GM12878 (cell line): Measurements from ENCODE around the gene ATF6. TPM values are rescaled to one million over a fixed set of nuclear protein-coding genes. Genes with fewer than 3 reads are reported as not detected.

Experiments used
- ATAC-seq: fragments of 200-7000 bp; cut with Tn5 transposase; 3 replicates; pipeline ENCODE4 v1.9.1; 2020; ENCODE audit warnings: mild to moderate bottlenecking, moderate library complexity
- BruUV-seq: library from RNA; stranded (reverse); fragments of 400-500 nt; replicated peaks from 2 replicates; lab custom pipeline; 2021; lab: Mats Ljungman, UMichigan
- CTCF ChIA-PET: fragments of 300-600 bp; sonication (Branson Sonifier 250); formaldehyde crosslinking; extraction: SDS; loops from one replicate; lab custom pipeline; 2021; ENCODE audit warnings: inconsistent platforms; lab: Yijun Ruan, JAX
- POLR2A ChIA-PET: fragments of 350-600 bp; formaldehyde crosslinking; extraction: SDS; loops from one replicate; lab custom pipeline; 2021; ENCODE audit warnings: inconsistent platforms; lab: Charles Lee
- RAD21 ChIA-PET: fragments of 300-600 bp; sonication (Branson Sonifier 250); formaldehyde crosslinking; loops from one replicate; lab custom pipeline; 2023; ENCODE audit warnings: antibody characterized with exemption; ENCODE audit not compliant: unreplicated experiment; lab: Charles Lee
- SMC1A ChIA-PET: fragments of 300-600 bp; sonication (Branson Sonifier 250); formaldehyde crosslinking; loops from one replicate; lab custom pipeline; 2023; ENCODE audit not compliant: unreplicated experiment, uncharacterized antibody; lab: Charles Lee
- DNase-seq: peaks from one replicate; pipeline ENCODE4 v3.0.0-alpha.2; 2011; ENCODE audit warnings: low read depth, low spot score
- FAIRE-seq: peaks from 3 replicates; lab custom pipeline; 2011; peaks lifted over from hg19 to GRCh38; lab: Jason Lieb, UNC
- H2AFZ ChIP-seq: 2 replicates; pipeline ENCODE4 v1.6.0; 2011; ENCODE audit warnings: low read depth, low read length, control low read depth; ENCODE audit not compliant: control insufficient read depth
- H3K27ac ChIP-seq: 2 replicates; pipeline ENCODE4 v1.5.1; 2011; ENCODE audit warnings: control low read depth; ENCODE audit not compliant: control insufficient read depth, insufficient read depth
- H3K27me3 ChIP-seq, 2 experiments: replicated peaks in 1 of 2; 2 replicates each; pipeline versions ENCODE4 v1.6.0 to v1.6.1; 2011; ENCODE audit warnings: low read length in 1 of 2; ENCODE audit not compliant: control insufficient read depth in 2 of 2, insufficient read depth in 2 of 2
- H3K36me3 ChIP-seq, 2 experiments: 2 replicates each; pipeline ENCODE4 v1.5.1; 2011; ENCODE audit warnings: low read length in 1 of 2; ENCODE audit not compliant: control insufficient read depth in 2 of 2, insufficient read depth in 2 of 2
- H3K4me1 ChIP-seq: 2 replicates; pipeline ENCODE4 v1.6.1; 2011; ENCODE audit warnings: mild to moderate bottlenecking, low read length, moderate library complexity, mixed read lengths; ENCODE audit not compliant: control insufficient read depth, insufficient read depth
- H3K4me2 ChIP-seq: 2 replicates; pipeline ENCODE4 v1.6.0; 2011; ENCODE audit warnings: control low read depth; ENCODE audit not compliant: control insufficient read depth, insufficient read depth
- H3K4me3 ChIP-seq: fragments of 200-600 bp; sonication (generic); 2 replicates; pipeline ENCODE4 v1.5.1; 2016
- H3K79me2 ChIP-seq: 2 replicates; pipeline ENCODE4 v1.6.0; 2011; ENCODE audit warnings: low read length; ENCODE audit not compliant: control insufficient read depth, insufficient read depth
- H3K9ac ChIP-seq: 2 replicates; pipeline ENCODE4 v1.8.0; 2011; ENCODE audit warnings: low read length, control low read depth, mixed read lengths; ENCODE audit not compliant: control insufficient read depth, insufficient read depth
- H3K9me3 ChIP-seq: replicated peaks from 3 replicates; pipeline ENCODE4 v1.5.1; 2011; ENCODE audit warnings: mild to moderate bottlenecking, low read length; ENCODE audit not compliant: control insufficient read depth, insufficient read depth
- H4K20me1 ChIP-seq: 2 replicates; pipeline ENCODE4 v1.6.0; 2011; ENCODE audit not compliant: control insufficient read depth, insufficient read depth
- FOXK2 ChIP-seq: fragments of 450-650 bp; IDR thresholded peaks from 2 replicates; pipeline ENCODE4 v1.6.1; 2017; ENCODE audit warnings: mild to moderate bottlenecking, moderate library complexity
- HDAC2 ChIP-seq: fragments of 200-600 bp; sonication (generic); IDR thresholded peaks from 2 replicates; pipeline ENCODE4 v1.6.1; 2017
- IKZF2 ChIP-seq, 2 experiments: fragments of 450-650 bp; IDR thresholded peaks; 2 replicates each; pipeline ENCODE4 v1.6.1; 2017; ENCODE audit warnings: mild to moderate bottlenecking in 2 of 2, moderate library complexity in 2 of 2
- MEF2A ChIP-seq: IDR thresholded peaks from 2 replicates; pipeline ENCODE4 v1.6.1; 2011; ENCODE audit warnings: low read depth, mild to moderate bottlenecking, low read length, moderate library complexity; ENCODE audit not compliant: insufficient read depth
- MEF2B ChIP-seq: fragments of 450-650 bp; IDR thresholded peaks from 2 replicates; pipeline ENCODE4 v1.6.1; 2018; ENCODE audit warnings: mild to moderate bottlenecking, moderate library complexity; ENCODE audit not compliant: partially characterized antibody, poor library complexity, severe bottlenecking
- MTA3 ChIP-seq: IDR thresholded peaks from 2 replicates; pipeline ENCODE4 v1.6.1; 2012; ENCODE audit warnings: low read length, inconsistent platforms, borderline replicate concordance
- PAX5 ChIP-seq: IDR thresholded peaks from 2 replicates; pipeline ENCODE4 v1.6.1; 2011; ENCODE audit warnings: low read depth, low read length, borderline replicate concordance
- RB1 ChIP-seq: fragments of 450-650 bp; formaldehyde crosslinking; IDR thresholded peaks from 2 replicates; pipeline ENCODE4 v1.6.1; 2017; ENCODE audit warnings: mild to moderate bottlenecking, borderline replicate concordance
- RBBP5 ChIP-seq: fragments of 200-600 bp; sonication (generic); conservative IDR thresholded peaks from 2 replicates; pipeline ENCODE4 v1.6.1; 2016
- SMAD5 ChIP-seq: IDR thresholded peaks from 2 replicates; pipeline ENCODE4 v1.6.1; 2016; ENCODE audit warnings: antibody characterized with exemption, low read depth
- STAT3 ChIP-seq: IDR thresholded peaks from 2 replicates; pipeline ENCODE4 v1.6.1; 2011; ENCODE audit warnings: low read depth, low read length, improper control_type of control experiment
- WGBS: methylation state at CpG from one replicate; pipeline ENCODE4 v1.1.6; 2016; ENCODE audit warnings: low lambda C conversion rate; ENCODE audit not compliant: insufficient replicate concordance, insufficient coverage; ENCODE audit errors: missing lambda C conversion rate; 5-methylcytosine and 5-hydroxymethylcytosine counted together
- in situ Hi-C: fragments of 300-500 bp; cut with MboI; formaldehyde crosslinking; loops from 9 replicates; pipeline ENCODE4 v1.14.3; 2018; ENCODE audit warnings: mixed read lengths
- intact Hi-C: fragments of 100-400 bp; cut with micrococcal nuclease; formaldehyde crosslinking; loops from one replicate; pipeline ENCODE4 v1.14.2; 2022; ENCODE audit not compliant: unreplicated experiment
- polyA plus RNA-seq, 11 experiments: library from polyadenylated mRNA; depleted of rRNA in 4 of 11; unstranded in 6 of 11; stranded (reverse) in 5 of 11; fragments of >200 nt; fragmentation: Nextera tagmentation in 4 of 11; fragmentation: Illumina TruSeq in 1 of 11; extraction: Ambion mirVana in 4 of 11; extraction: Trizol in 1 of 11; gene quantifications; 1 replicate in 1 of 11; 2 replicates in 10 of 11; pipeline versions ENCODE4 v1.2.1 to v1.2.3, GENCODE V29; 2011 to 2016; ENCODE audit warnings: inconsistent platforms in 2 of 11, missing spikeins in 2 of 11, low read depth in 1 of 11
- total RNA-seq, 4 experiments: library from RNA; depleted of rRNA in 3 of 4; stranded (reverse); fragments of >200 nt in 3 of 4; fragmentation: Illumina TruSeq in 1 of 4; extraction: Trizol in 1 of 4; gene quantifications; 2 replicates each; pipeline versions ENCODE4 v1.2.1 to v1.2.3, GENCODE V29; 2013 to 2021
- TF ChIP-seq, protein P1 (sequence below): fragments of 450-650 bp; IDR thresholded peaks from 2 replicates; pipeline ENCODE4 v1.6.1; 2017; ENCODE audit warnings: mild to moderate bottlenecking, moderate library complexity
- TF ChIP-seq, protein P2 (sequence below): fragments of 450-650 bp; IDR thresholded peaks from 2 replicates; pipeline ENCODE4 v1.6.1; 2016; ENCODE audit warnings: mild to moderate bottlenecking
- TF ChIP-seq, protein P3 (sequence below), 3 experiments: IDR thresholded peaks in 2 of 3; conservative IDR thresholded peaks in 1 of 3; 2 replicates each; pipeline ENCODE4 v1.5.1; 2011; ENCODE audit warnings: low read depth in 3 of 3, low read length in 3 of 3, mild to moderate bottlenecking in 3 of 3, control low read depth in 2 of 3, moderate library complexity in 2 of 3, inconsistent platforms in 1 of 3, mixed read lengths in 1 of 3; ENCODE audit not compliant: control insufficient read depth in 2 of 3, insufficient read depth in 1 of 3; ENCODE audit errors: extremely low read depth in 1 of 3

ATF6 gene
- total and polyA plus RNA-seq, 10 of the 15 experiments (the other 5 are each of a cell fraction or from before 2014, with no cell fraction given): 7.8 to 24.3 (median 14.7) TPM

DNA sequence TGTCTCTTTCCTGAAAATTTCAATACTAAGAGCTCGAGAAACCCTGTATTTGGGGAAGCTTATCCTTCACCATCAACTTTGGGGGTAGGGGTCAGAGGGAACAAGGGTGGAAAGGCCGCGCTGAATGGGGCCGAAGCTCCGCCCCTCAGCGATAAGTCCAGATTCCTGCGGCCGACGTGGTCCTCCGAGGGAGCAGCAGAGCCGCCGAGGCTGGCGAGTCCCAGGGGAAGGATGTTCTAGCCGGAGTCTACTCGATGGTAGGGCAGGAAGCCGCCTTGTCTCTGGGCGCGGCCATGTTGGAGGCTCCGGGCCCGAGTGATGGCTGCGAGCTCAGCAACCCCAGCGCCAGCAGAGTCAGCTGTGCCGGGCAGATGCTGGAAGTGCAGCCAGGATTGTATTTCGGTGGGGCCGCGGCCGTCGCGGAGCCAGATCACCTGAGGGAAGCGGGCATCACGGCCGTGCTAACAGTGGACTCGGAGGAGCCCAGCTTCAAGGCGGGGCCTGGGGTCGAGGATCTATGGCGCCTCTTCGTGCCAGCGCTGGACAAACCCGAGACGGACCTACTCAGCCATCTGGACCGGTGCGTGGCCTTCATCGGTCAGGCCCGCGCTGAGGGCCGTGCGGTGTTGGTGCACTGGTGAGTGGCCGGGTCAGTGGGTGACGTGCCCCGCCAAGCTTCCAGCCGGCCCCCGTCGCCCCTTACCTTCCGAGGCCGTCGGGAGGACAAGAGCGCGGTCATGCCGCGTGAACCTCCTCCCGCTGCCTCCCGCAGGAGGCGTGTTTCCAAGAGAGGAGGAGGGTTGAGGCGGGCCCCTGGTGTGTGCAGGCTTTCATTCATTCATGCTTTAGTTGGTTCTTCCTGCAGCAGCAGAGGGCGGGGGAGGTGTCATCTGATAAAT lies 16.4 kb upstream of the ATF6 start, which contains the start of gene DUSP12:
Gene DUSP12, plus strand, starts transcription at position 278 of the 899 bp plus-strand sequence. Its CDS starts 16 bp downstream, at position 294.
- peak within 1 kb of the TSS; percentile 72 for H3K27ac ChIP-seq
- peaks cover 7% of the 10 kb centered on the region for H3K9me3 ChIP-seq
- RAD21 ChIA-PET: interaction anchor here (0.9 to 3.4 kb wide), 11 partner anchors 8 to 349 kb away, joined by 3 to 36 read pairs (median 5); partner anchors contain the start of gene FCRLA
- peaks cover 28% of the 10 kb centered on the region for H3K79me2 ChIP-seq
- peak within 1 kb of the TSS; percentile 82 for H3K4me2 ChIP-seq
- peaks cover 25% of the 10 kb centered on the region for H3K4me1 ChIP-seq
- TSS peak; percentile 57 for BruUV-seq
- in situ Hi-C loops: loop anchor here (10.0 kb wide), 2 partner anchors 265 to 555 kb away; partner anchors contain the start of gene ADAMTS4
- H2AFZ ChIP-seq: peak within 1 kb of the TSS; percentile 94
- no peaks in the 10 kb centered on the region for H3K27me3 ChIP-seq
- ATAC-seq (peak; percentile 97), FAIRE-seq (peak; percentile 95), DNase-seq (no peak)
- H3K9ac ChIP-seq: peak within 1 kb of the TSS; percentile 67
- intact Hi-C loops: loop anchor here (10.0 kb wide), 2 partner anchors 205 to 355 kb away; partner anchors contain the start of gene FCGR3A
- SMC1A ChIA-PET: interaction anchor here (1.0 to 3.0 kb wide), 9 partner anchors 8 to 287 kb away, joined by 3 to 22 read pairs (median 4); no protein-coding TSS in a partner anchor
- H4K20me1 ChIP-seq: no peaks in the 10 kb centered on the region
- 1% methylated on average over 65 of the region's 65 CpGs for WGBS
- peaks cover 3 to 19% of the 10 kb centered on the region in 2 experiments; a peak in 3 of 4 replicates for H3K36me3 ChIP-seq
- CTCF ChIA-PET: interaction anchor here (0.6 to 3.7 kb wide), 18 partner anchors 10 to 524 kb away, joined by 3 to 44 read pairs (median 4); partner anchors contain the start of genes ATF6 and TOMM40L
- POLR2A ChIA-PET: interaction anchor here (0.6 to 2.7 kb wide), 5 partner anchors 10 to 369 kb away, joined by 3 to 8 read pairs (median 4); no protein-coding TSS in a partner anchor
- H3K4me3 ChIP-seq: peak within 1 kb of the TSS; percentile 87
- TF ChIP-seq RB1: peak; percentile 24; the same call in 1 of the 2 replicates
- TF ChIP-seq STAT3: no peak
- TF ChIP-seq PAX5: 0 out of 2 replicates have a peak, but pooled peaks have one; percentile 39
- TF ChIP-seq FOXK2: no peak; the same call in 1 of the 2 replicates
- TF ChIP-seq MEF2A: peak; percentile 15; the same call in 1 of the 2 replicates
- TF ChIP-seq SMAD5: peak; percentile 62; the same call in 1 of the 2 replicates
- TF ChIP-seq IKZF2 (IDR thresholded peaks at IDR 0.05): 0 out of 4 replicates have a peak, but pooled peaks have one; percentile 25 to 54
- TF ChIP-seq MEF2B: peak; percentile 99
- TF ChIP-seq HDAC2: no peak
- TF ChIP-seq, protein P1, sequence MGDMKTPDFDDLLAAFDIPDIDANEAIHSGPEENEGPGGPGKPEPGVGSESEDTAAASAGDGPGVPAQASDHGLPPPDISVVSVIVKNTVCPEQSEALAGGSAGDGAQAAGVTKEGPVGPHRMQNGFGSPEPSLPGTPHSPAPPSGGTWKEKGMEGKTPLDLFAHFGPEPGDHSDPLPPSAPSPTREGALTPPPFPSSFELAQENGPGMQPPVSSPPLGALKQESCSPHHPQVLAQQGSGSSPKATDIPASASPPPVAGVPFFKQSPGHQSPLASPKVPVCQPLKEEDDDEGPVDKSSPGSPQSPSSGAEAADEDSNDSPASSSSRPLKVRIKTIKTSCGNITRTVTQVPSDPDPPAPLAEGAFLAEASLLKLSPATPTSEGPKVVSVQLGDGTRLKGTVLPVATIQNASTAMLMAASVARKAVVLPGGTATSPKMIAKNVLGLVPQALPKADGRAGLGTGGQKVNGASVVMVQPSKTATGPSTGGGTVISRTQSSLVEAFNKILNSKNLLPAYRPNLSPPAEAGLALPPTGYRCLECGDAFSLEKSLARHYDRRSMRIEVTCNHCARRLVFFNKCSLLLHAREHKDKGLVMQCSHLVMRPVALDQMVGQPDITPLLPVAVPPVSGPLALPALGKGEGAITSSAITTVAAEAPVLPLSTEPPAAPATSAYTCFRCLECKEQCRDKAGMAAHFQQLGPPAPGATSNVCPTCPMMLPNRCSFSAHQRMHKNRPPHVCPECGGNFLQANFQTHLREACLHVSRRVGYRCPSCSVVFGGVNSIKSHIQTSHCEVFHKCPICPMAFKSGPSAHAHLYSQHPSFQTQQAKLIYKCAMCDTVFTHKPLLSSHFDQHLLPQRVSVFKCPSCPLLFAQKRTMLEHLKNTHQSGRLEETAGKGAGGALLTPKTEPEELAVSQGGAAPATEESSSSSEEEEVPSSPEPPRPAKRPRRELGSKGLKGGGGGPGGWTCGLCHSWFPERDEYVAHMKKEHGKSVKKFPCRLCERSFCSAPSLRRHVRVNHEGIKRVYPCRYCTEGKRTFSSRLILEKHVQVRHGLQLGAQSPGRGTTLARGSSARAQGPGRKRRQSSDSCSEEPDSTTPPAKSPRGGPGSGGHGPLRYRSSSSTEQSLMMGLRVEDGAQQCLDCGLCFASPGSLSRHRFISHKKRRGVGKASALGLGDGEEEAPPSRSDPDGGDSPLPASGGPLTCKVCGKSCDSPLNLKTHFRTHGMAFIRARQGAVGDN: peak; percentile 21; the same call in 1 of the 2 replicates
- TF ChIP-seq, protein P2, sequence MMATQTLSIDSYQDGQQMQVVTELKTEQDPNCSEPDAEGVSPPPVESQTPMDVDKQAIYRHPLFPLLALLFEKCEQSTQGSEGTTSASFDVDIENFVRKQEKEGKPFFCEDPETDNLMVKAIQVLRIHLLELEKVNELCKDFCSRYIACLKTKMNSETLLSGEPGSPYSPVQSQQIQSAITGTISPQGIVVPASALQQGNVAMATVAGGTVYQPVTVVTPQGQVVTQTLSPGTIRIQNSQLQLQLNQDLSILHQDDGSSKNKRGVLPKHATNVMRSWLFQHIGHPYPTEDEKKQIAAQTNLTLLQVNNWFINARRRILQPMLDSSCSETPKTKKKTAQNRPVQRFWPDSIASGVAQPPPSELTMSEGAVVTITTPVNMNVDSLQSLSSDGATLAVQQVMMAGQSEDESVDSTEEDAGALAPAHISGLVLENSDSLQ: peak; percentile 89
- TF ChIP-seq, protein P3, sequence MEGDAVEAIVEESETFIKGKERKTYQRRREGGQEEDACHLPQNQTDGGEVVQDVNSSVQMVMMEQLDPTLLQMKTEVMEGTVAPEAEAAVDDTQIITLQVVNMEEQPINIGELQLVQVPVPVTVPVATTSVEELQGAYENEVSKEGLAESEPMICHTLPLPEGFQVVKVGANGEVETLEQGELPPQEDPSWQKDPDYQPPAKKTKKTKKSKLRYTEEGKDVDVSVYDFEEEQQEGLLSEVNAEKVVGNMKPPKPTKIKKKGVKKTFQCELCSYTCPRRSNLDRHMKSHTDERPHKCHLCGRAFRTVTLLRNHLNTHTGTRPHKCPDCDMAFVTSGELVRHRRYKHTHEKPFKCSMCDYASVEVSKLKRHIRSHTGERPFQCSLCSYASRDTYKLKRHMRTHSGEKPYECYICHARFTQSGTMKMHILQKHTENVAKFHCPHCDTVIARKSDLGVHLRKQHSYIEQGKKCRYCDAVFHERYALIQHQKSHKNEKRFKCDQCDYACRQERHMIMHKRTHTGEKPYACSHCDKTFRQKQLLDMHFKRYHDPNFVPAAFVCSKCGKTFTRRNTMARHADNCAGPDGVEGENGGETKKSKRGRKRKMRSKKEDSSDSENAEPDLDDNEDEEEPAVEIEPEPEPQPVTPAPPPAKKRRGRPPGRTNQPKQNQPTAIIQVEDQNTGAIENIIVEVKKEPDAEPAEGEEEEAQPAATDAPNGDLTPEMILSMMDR (IDR thresholded peaks at IDR 0.05 in 2 of 3, conservative IDR thresholded peaks at IDR 0.05 in 1 of 3; ENCODE audit: control insufficient read depth in 2 of 3, extremely low read depth in 1 of 3, insufficient read depth in 1 of 3, low read depth in 3 of 3, low read length in 3 of 3): peak; percentile 26 to 70 (median 33); a peak in 4 of 6 replicates
- TF ChIP-seq RBBP5: 0 out of 2 replicates have a peak, but pooled peaks have one; percentile 84
- no peak; the same call in 1 of the 2 replicates for TF ChIP-seq MTA3
